H1 (cell line): ENCODE data around the gene GAMT. TPM values are rescaled to one million over a fixed set of nuclear protein-coding genes. Genes with fewer than 3 reads are reported as not detected.

Experiments used
- CTBP2 ChIP-seq: IDR thresholded peaks from 2 replicates; pipeline ENCODE4 v1.7.0; 2011; ENCODE audit warnings: borderline replicate concordance, mild to moderate bottlenecking, moderate library complexity, mixed read lengths, low read length; ENCODE audit not compliant: insufficient read depth, insufficient read length
- CTCF ChIP-seq, 3 experiments: IDR thresholded peaks; 1 replicate in 2 of 3; 2 replicates in 1 of 3; pipeline versions ENCODE4 v1.5.1 to v1.6.1; 2011; ENCODE audit warnings: low read length in 3 of 3, mild to moderate bottlenecking in 3 of 3, inconsistent platforms in 2 of 3, low read depth in 1 of 3, moderate library complexity in 1 of 3; ENCODE audit not compliant: insufficient read depth in 1 of 3; ENCODE audit errors: control extremely low read depth in 1 of 3
- KDM4A ChIP-seq: IDR thresholded peaks from one replicate; pipeline ENCODE4 v1.7.1; 2012; ENCODE audit warnings: low read depth, mild to moderate bottlenecking, moderate library complexity, low read length, inconsistent platforms; ENCODE audit not compliant: severe bottlenecking
- NRF1 ChIP-seq: IDR thresholded peaks from 2 replicates; pipeline ENCODE4 v1.6.1; 2011; ENCODE audit warnings: mild to moderate bottlenecking, low read depth, low read length, improper control_type of control experiment
- polyA plus RNA-seq, 7 experiments: library from polyadenylated mRNA; depleted of rRNA in 3 of 7; stranded (reverse) in 5 of 7; unstranded in 2 of 7; fragments of >200 nt in 5 of 7; fragments of 200-250 nt in 2 of 7; gene quantifications; 1 replicate in 5 of 7; 2 replicates in 1 of 7; 4 replicates in 1 of 7; pipeline versions ENCODE4 v1.2.1 to v1.2.3, GENCODE V29; 2011 to 2013; ENCODE audit warnings: missing spikeins in 2 of 7, mixed read lengths in 2 of 7
- total RNA-seq: library from RNA; stranded (reverse); fragmentation: NEBNext Ultra II Directional; extraction: Animal tissue kit (Norgen Biotek cat#: 25700); gene quantifications from 2 replicates; pipeline ENCODE4 v1.2.1, GENCODE V29; 2021

GAMT gene
- total and polyA plus RNA-seq, 2 of the 8 experiments (the other 6 are each of a cell fraction or from before 2014, with no cell fraction given), result 17.2 to 35.6 TPM

- TF ChIP-seq CTCF (IDR thresholded peaks at IDR 0.05; ENCODE audit: control extremely low read depth in 1 of 3, insufficient read depth in 1 of 3, low read depth in 1 of 3, low read length in 3 of 3), result no peak
- no peak for TF ChIP-seq KDM4A
- no peak for TF ChIP-seq CTBP2
- TF ChIP-seq NRF1, result no peak
Measured at GRCh38 chr19:1447944-1448343, 46.6 kb upstream of the GAMT start (continued).
